ENCODE measurements around the gene DIAPH2.

The DIAPH2 gene

GRCh38 chrX:96979766-96980165 lies 295.1 kb downstream of the DIAPH2 start:
- CTCF ChIA-PET: no interaction called here
- POLR2A ChIA-PET: no interaction called here
- TF ChIP-seq TARDBP (IDR thresholded peaks at IDR 0.05) (no peak), SP1 (IDR thresholded peaks at IDR 0.05) (no peak), L3MBTL2 (conservative IDR thresholded peaks at IDR 0.05) (no peak), LEF1 (IDR thresholded peaks at IDR 0.05; ENCODE audit: borderline replicate concordance) (no peak)
- DNase-seq (ENCODE audit: extremely low spot score): no peak

GRCh38 chrX:96982161-96982560 lies 297.5 kb downstream of the DIAPH2 start:
- ChIA-PET CTCF (no interaction called here), POLR2A (no interaction called here)
- TF ChIP-seq SUZ12 (IDR thresholded peaks at IDR 0.05): no peak
- no peak for TF ChIP-seq NFRKB (IDR thresholded peaks at IDR 0.05)
- no peak for TF ChIP-seq L3MBTL2 (conservative IDR thresholded peaks at IDR 0.05)
- no peak for TF ChIP-seq ZNF384 (IDR thresholded peaks at IDR 0.05)
- no peak for TF ChIP-seq BHLHE40 (IDR thresholded peaks at IDR 0.05; ENCODE audit: borderline replicate concordance)
- no peak for DNase-seq (ENCODE audit: extremely low spot score)

- ChIA-PET POLR2A (no interaction called here), CTCF (interaction anchor here (0.6 kb wide), 1 partner anchor 308 kb away, joined by 3 read pairs; no protein-coding TSS in a partner anchor)
These were observed 299.9 kb downstream of the DIAPH2 start for GRCh38 chrX:96984538-96984937.

GRCh38 chrX:96985046-96985445 lies 300.4 kb downstream of the DIAPH2 start:
- ChIA-PET CTCF (no interaction called here), POLR2A (no interaction called here)
- no peak for DNase-seq (ENCODE audit: extremely low spot score)
- TF ChIP-seq SP1 (IDR thresholded peaks at IDR 0.05) (no peak), CTBP1 (IDR thresholded peaks at IDR 0.05; ENCODE audit: borderline replicate concordance) (no peak), PKNOX1 (IDR thresholded peaks at IDR 0.05) (no peak), ZNF384 (IDR thresholded peaks at IDR 0.05) (no peak), LEF1 (IDR thresholded peaks at IDR 0.05; ENCODE audit: borderline replicate concordance) (no peak), SUZ12 (IDR thresholded peaks at IDR 0.05) (no peak), NFRKB (IDR thresholded peaks at IDR 0.05) (no peak), FOXA1 (IDR thresholded peaks at IDR 0.05) (no peak), TARDBP (IDR thresholded peaks at IDR 0.05) (no peak), L3MBTL2 (conservative IDR thresholded peaks at IDR 0.05) (no peak), ELF4 (IDR thresholded peaks at IDR 0.05) (no peak), FOXM1 (IDR thresholded peaks at IDR 0.05; ENCODE audit: borderline replicate concordance) (no peak), ARNT (IDR thresholded peaks at IDR 0.05) (no peak), BHLHE40 (IDR thresholded peaks at IDR 0.05; ENCODE audit: borderline replicate concordance) (no peak), HDGF (IDR thresholded peaks at IDR 0.05; ENCODE audit: borderline replicate concordance) (no peak), FOXK2 (IDR thresholded peaks at IDR 0.05) (no peak)

More at GRCh38 chrX:96984538-96984937, 299.9 kb downstream of the DIAPH2 start:
- DNase-seq (ENCODE audit: extremely low spot score): no peak
- no peak for TF ChIP-seq FOXA1 (IDR thresholded peaks at IDR 0.05)
- TF ChIP-seq TARDBP (IDR thresholded peaks at IDR 0.05): no peak
- no peak for TF ChIP-seq CTBP1 (IDR thresholded peaks at IDR 0.05; ENCODE audit: borderline replicate concordance)
- no peak for TF ChIP-seq ELF4 (IDR thresholded peaks at IDR 0.05)
- TF ChIP-seq SUZ12 (IDR thresholded peaks at IDR 0.05): no peak
- TF ChIP-seq LEF1 (IDR thresholded peaks at IDR 0.05; ENCODE audit: borderline replicate concordance): no peak
- TF ChIP-seq FOXK2 (IDR thresholded peaks at IDR 0.05): no peak
- no peak for TF ChIP-seq ZNF384 (IDR thresholded peaks at IDR 0.05)
- TF ChIP-seq ARNT (IDR thresholded peaks at IDR 0.05): no peak

GRCh38 chrX:96987228-96987627 lies 302.6 kb downstream of the DIAPH2 start:
- POLR2A ChIA-PET: no interaction called here
- CTCF ChIA-PET: no interaction called here
- no peak for DNase-seq (ENCODE audit: extremely low spot score)
- no peak for TF ChIP-seq PKNOX1 (IDR thresholded peaks at IDR 0.05)
- TF ChIP-seq ARNT (IDR thresholded peaks at IDR 0.05): no peak
- TF ChIP-seq SP1 (IDR thresholded peaks at IDR 0.05): no peak
- TF ChIP-seq SUZ12 (IDR thresholded peaks at IDR 0.05): no peak
- no peak for TF ChIP-seq HDGF (IDR thresholded peaks at IDR 0.05; ENCODE audit: borderline replicate concordance)
- no peak for TF ChIP-seq BHLHE40 (IDR thresholded peaks at IDR 0.05; ENCODE audit: borderline replicate concordance)
- TF ChIP-seq CTBP1 (IDR thresholded peaks at IDR 0.05; ENCODE audit: borderline replicate concordance): no peak
- no peak for TF ChIP-seq FOXK2 (IDR thresholded peaks at IDR 0.05)
- no peak for TF ChIP-seq FOXM1 (IDR thresholded peaks at IDR 0.05; ENCODE audit: borderline replicate concordance)
- TF ChIP-seq ELF4 (IDR thresholded peaks at IDR 0.05): no peak
- no peak for TF ChIP-seq NFRKB (IDR thresholded peaks at IDR 0.05)
- TF ChIP-seq FOXA1 (IDR thresholded peaks at IDR 0.05): no peak
- TF ChIP-seq L3MBTL2 (conservative IDR thresholded peaks at IDR 0.05): no peak
- no peak for TF ChIP-seq TARDBP (IDR thresholded peaks at IDR 0.05)
- no peak for TF ChIP-seq ZNF384 (IDR thresholded peaks at IDR 0.05)
- no peak for TF ChIP-seq LEF1 (IDR thresholded peaks at IDR 0.05; ENCODE audit: borderline replicate concordance)

- TF ChIP-seq ELF4 (IDR thresholded peaks at IDR 0.05) (no peak), TARDBP (IDR thresholded peaks at IDR 0.05) (no peak)
- CTCF ChIA-PET: no interaction called here
- POLR2A ChIA-PET: no interaction called here
- peak; percentile 10 for DNase-seq (ENCODE audit: extremely low spot score)
These were observed 305.4 kb downstream of the DIAPH2 start for GRCh38 chrX:96989830-96990571.

- TF ChIP-seq FOXK2 (IDR thresholded peaks at IDR 0.05) (no peak), FOXA1 (IDR thresholded peaks at IDR 0.05) (no peak), BHLHE40 (IDR thresholded peaks at IDR 0.05; ENCODE audit: borderline replicate concordance) (no peak)
- POLR2A ChIA-PET: no interaction called here
- DNase-seq (ENCODE audit: extremely low spot score): no peak
- CTCF ChIA-PET: no interaction called here
These were observed 309.5 kb downstream of the DIAPH2 start for GRCh38 chrX:96994093-96994492.
